KBM-7 (cell line): ENCODE results near the gene SEC14L2.
A peak's percentile ranks its signal among the peaks of the same experiment; 100 is the strongest.

Experiments
- DNase-seq: peaks from one replicate; pipeline ENCODE4 v3.0.0-alpha.2; 2015
- in situ Hi-C: fragments of 300-500 bp; cut with MboI; formaldehyde crosslinking; loops from 2 replicates; pipeline ENCODE4 v1.14.3; 2020; ENCODE audit warnings: low sequenced_read_pairs, low pct_unique_long_range_greater_than_20kb, mixed read lengths

The SEC14L2 gene

GRCh38 chr22:30373331-30374325 is 23.2 kb upstream of the SEC14L2 start:
- DNase-seq, result no peak
- in situ Hi-C loops, result no loop called here

GRCh38 chr22:30375312-30375849 is 21.4 kb upstream of the SEC14L2 start:
- no peak for DNase-seq
- in situ Hi-C loops, result loop anchor here (25.0 kb wide), 1 partner anchor 263 kb away; no protein-coding TSS in a partner anchor

DNA sequence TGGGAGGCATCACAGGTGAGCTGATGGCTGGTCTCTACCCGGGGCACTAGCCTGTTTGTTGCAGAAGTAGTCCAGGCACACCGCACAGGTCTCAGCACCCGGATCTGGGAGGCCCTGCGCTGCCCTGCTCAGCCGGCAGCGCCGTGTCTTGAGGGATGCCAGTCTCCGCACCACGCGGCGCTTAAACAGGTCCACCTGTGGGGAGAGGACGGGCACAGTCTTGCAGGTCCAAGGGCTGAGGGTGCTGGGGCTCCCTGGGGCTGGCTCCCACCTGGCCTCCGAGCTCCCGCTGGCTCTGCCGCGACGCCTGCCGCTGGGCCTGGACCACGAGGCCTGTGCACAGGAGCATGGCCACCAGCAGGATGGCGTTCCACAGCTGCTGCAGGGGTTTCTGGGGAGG is 16.8 kb upstream of the SEC14L2 start:
- DNase-seq, result no peak
- in situ Hi-C loops, result loop anchor here (25.0 kb wide), 1 partner anchor 268 kb away; no protein-coding TSS in a partner anchor

GRCh38 chr22:30381264-30381663 is 15.6 kb upstream of the SEC14L2 start:
- in situ Hi-C loops, result loop anchor here (25.0 kb wide), 1 partner anchor 269 kb away; no protein-coding TSS in a partner anchor
- no peak for DNase-seq

DNA sequence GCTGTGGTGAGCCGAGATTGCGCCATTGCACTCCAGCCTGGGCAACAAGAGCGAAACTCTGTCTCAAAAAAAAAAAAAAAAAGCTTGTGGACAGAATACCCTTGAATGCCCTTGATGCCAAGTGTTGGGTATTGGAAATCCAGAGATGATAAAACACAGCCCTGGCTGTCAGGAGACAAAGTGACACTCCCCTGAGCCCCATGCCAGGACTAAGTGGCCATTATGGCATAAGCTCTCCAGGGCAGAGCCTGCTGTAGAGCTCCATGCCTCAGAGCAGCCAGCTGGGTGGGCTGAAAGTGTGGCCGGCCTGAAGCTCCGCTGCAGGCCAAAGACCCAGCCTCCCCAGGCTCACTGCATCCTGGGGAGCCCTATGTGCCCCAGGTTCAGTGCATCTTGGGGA is 14.5 kb upstream of the SEC14L2 start:
- in situ Hi-C loops, result loop anchor here (25.0 kb wide), 1 partner anchor 270 kb away; no protein-coding TSS in a partner anchor
- no peak for DNase-seq

GRCh38 chr22:30383061-30383460 is 13.8 kb upstream of the SEC14L2 start:
- DNase-seq, result no peak
- in situ Hi-C loops, result loop anchor here (25.0 kb wide), 1 partner anchor 271 kb away; no protein-coding TSS in a partner anchor

DNA sequence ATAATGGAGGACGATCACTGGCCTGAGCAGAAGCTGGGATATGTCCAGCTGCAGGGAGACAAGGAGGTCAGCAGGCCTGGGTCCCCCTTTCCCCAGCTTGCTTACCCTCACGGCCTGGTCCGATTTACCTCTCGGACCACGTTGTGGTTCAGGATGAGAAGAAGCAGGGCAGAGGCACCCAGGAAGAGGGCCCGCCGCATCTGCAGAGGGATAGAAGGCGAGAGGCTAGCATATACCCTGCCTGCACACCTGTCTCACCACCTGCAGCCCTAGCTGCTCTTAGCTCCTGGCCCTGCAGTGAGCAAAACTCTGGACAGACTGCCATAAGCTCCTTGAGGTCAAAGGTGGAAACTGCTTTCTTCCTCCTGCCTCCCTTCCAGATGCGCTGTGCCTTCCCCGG is 10.9 kb upstream of the SEC14L2 start:
- in situ Hi-C loops, result loop anchor here (25.0 kb wide), 1 partner anchor 274 kb away; no protein-coding TSS in a partner anchor
- no peak for DNase-seq

DNA sequence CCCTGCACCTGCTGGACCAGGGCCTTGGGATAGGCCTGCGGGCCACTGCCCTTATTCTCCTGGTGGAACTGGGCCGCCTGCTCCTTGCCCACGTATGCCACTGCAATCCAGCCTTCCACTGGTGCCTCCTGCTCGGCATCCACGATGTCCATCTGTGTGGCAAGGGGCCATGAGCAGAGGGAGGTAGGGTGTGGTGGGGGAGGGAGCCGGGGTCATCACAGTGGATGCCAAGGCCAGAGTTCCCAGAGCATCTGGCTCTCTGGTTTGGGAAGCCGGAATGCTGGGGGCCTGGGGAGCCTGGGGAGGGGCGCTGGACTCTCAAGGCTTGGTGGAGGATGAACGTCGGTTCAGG is 10.2 kb upstream of the SEC14L2 start:
- in situ Hi-C loops, result loop anchor here (25.0 kb wide), 1 partner anchor 274 kb away; no protein-coding TSS in a partner anchor
- DNase-seq, result no peak

GRCh38 chr22:30386960-30387827 is 9.6 kb upstream of the SEC14L2 start, which contains the start of gene RNF215:
RNF215 (minus strand) TSS chr22:30387411; CDS start chr22:30387313, 98 bp downstream.
- peak; percentile 76 for DNase-seq
- in situ Hi-C loops, result loop anchor here (25.0 kb wide), 1 partner anchor 275 kb away; no protein-coding TSS in a partner anchor

GRCh38 chr22:30390974-30391691 is 5.7 kb upstream of the SEC14L2 start:
- peak; percentile 87 for DNase-seq
- in situ Hi-C loops, result loop anchor here (25.0 kb wide), 1 partner anchor 279 kb away; no protein-coding TSS in a partner anchor

- in situ Hi-C loops, result loop anchor here (25.0 kb wide), 1 partner anchor 280 kb away; no protein-coding TSS in a partner anchor
These were observed 4.0 kb upstream of the SEC14L2 start for GRCh38 chr22:30392661-30393321.

DNA sequence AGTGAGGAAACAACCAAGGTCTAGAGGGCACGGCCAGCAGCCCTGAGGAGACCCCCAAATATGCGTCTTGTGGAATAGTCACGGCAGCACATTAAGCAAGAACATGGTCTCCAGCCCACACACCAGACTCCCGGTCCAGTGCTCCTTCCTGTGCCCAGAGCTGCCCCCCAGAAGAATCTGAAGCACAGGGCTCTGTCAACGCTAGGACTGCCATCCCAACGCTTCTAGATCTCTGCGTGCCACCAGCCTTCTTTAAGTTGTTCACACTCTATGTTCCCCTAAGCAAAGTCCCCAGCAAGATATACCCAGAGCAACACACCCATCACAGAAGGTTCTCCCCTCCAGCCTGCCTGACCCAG is 3.5 kb upstream of the SEC14L2 start:
- no peak for DNase-seq
- in situ Hi-C loops, result loop anchor here (25.0 kb wide), 1 partner anchor 281 kb away; no protein-coding TSS in a partner anchor

More at GRCh38 chr22:30392661-30393321, 4.0 kb upstream of the SEC14L2 start:
- peak; percentile 57 for DNase-seq

DNA sequence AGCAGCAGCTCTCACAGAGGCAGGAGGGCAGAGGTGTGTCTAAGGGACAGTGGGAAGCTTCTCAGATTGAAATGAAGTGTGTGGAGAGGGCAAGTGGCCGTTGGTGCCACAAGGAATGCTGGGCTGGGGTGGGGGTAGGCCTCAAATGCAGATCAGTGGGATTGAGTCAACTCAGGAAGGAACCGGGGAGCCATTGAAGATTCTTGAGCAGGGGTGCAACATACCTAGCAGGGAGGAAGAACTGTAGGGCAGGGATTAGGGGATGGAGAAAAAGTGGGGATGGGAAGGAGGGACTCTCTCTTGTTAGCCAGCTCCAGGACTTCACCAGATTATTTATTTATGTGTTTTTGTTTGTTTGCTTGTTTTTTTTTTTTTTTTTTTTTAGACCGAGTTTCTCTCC is 2.9 kb upstream of the SEC14L2 start:
- no peak for DNase-seq
- in situ Hi-C loops, result loop anchor here (25.0 kb wide), 1 partner anchor 282 kb away; no protein-coding TSS in a partner anchor

DNA sequence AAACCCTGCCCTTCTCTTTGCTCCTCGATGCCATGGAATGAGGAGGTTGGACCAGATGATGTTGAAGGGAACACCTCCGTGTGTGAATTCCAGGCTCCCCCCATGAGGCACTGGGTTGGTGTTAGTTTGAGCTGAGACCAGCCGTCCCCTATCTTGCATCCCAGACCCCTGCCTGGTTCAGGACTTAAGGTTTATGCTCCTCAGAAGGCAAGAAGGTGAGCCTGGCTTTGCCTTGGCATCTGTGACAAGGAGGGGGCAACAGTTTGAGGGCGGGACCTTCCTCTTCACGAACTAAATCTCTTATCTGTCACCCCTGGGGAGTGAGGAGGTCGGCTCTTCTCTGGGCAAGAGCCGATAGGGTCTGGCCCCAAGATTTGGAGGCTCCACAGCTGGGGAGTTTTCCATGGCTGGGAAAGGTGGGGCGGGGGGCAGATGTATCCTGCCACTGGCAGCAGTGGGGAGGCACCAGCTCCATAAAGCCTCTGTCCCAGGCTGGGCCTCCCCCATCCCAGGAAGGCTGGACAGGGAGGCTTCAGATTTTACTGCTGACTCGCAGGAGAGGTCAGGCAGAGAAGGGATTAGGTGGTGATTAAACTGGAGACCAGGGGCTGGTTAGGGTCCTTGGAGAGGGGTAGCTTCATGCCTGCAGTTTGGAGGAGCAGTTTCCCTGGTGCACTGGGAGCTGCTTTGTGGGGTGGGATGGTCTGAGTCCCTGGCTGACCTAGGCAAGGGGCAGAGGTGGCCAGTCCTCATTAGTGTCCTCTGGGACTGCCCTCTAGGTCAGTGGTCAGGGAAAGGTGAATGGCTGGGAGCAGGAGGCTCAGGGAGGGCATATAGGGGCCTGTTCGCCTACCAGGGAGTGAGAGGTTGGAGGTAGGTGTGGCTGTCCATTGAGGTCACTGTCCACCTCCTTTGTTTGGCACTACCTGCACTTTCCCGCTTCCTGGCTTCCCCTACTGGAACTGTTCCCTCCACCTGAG is 1.1 kb downstream of the SEC14L2 start:
- DNase-seq, result no peak
- in situ Hi-C loops, result loop anchor here (25.0 kb wide), 1 partner anchor 286 kb away; no protein-coding TSS in a partner anchor

- in situ Hi-C loops, result loop anchor here (25.0 kb wide), 1 partner anchor 287 kb away; no protein-coding TSS in a partner anchor
- DNase-seq, result peak; percentile 52
These were observed 2.2 kb downstream of the SEC14L2 start for GRCh38 chr22:30398685-30399680.
